H1 (cell line): ENCODE results near the gene TPRN. TPM values are rescaled to one million over a fixed set of nuclear protein-coding genes. Genes with fewer than 3 reads are reported as not detected.

Experiments
- BCL11A ChIP-seq, 2 experiments: IDR thresholded peaks; one replicate each; pipeline ENCODE4 v1.6.1; 2011; ENCODE audit warnings: low read depth in 2 of 2, low read length in 2 of 2, mild to moderate bottlenecking in 2 of 2
- CEBPB ChIP-seq: IDR thresholded peaks from 2 replicates; pipeline ENCODE4 v1.6.1; 2012; ENCODE audit warnings: low read depth, low read length
- RAD21 ChIP-seq, 2 experiments: IDR thresholded peaks in 1 of 2; conservative IDR thresholded peaks in 1 of 2; 2 replicates each; pipeline ENCODE4 v1.6.1; 2011; ENCODE audit warnings: low read depth in 2 of 2, low read length in 2 of 2, improper control_type of control experiment in 1 of 2, inconsistent platforms in 1 of 2, mild to moderate bottlenecking in 1 of 2, moderate library complexity in 1 of 2
- ZNF274 ChIP-seq: IDR thresholded peaks from 2 replicates; pipeline ENCODE4 v1.7.0; 2012; ENCODE audit warnings: low read length, borderline replicate concordance; ENCODE audit errors: extremely low read depth
- polyA plus RNA-seq, 7 experiments: library from polyadenylated mRNA; depleted of rRNA in 3 of 7; stranded (reverse) in 5 of 7; unstranded in 2 of 7; fragments of >200 nt in 5 of 7; fragments of 200-250 nt in 2 of 7; gene quantifications; 1 replicate in 5 of 7; 2 replicates in 1 of 7; 4 replicates in 1 of 7; pipeline versions ENCODE4 v1.2.1 to v1.2.3, GENCODE V29; 2011 to 2013; ENCODE audit warnings: missing spikeins in 2 of 7, mixed read lengths in 2 of 7
- total RNA-seq: library from RNA; stranded (reverse); fragmentation: NEBNext Ultra II Directional; extraction: Animal tissue kit (Norgen Biotek cat#: 25700); gene quantifications from 2 replicates; pipeline ENCODE4 v1.2.1, GENCODE V29; 2021
- TF ChIP-seq, protein P1 (sequence below): IDR thresholded peaks from 2 replicates; pipeline ENCODE4 v1.6.1; 2012; ENCODE audit warnings: inconsistent platforms
- TF ChIP-seq, protein P2 (sequence below): IDR thresholded peaks from 2 replicates; pipeline ENCODE4 v1.6.1; 2011; ENCODE audit warnings: low read length, improper control_type of control experiment
- TF ChIP-seq, protein P3 (sequence below): IDR thresholded peaks from 2 replicates; pipeline ENCODE4 v1.6.1; 2011; ENCODE audit warnings: low read depth, mild to moderate bottlenecking, low read length; ENCODE audit not compliant: insufficient read depth

TPRN gene
- total and polyA plus RNA-seq, 2 of the 8 experiments (the other 6 are each of a cell fraction or from before 2014, with no cell fraction given) = 9.7 to 23.2 TPM

- no peak for TF ChIP-seq ZNF274
- TF ChIP-seq CEBPB = no peak
- TF ChIP-seq, protein P1, sequence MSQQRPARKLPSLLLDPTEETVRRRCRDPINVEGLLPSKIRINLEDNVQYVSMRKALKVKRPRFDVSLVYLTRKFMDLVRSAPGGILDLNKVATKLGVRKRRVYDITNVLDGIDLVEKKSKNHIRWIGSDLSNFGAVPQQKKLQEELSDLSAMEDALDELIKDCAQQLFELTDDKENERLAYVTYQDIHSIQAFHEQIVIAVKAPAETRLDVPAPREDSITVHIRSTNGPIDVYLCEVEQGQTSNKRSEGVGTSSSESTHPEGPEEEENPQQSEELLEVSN = no peak
- TF ChIP-seq RAD21 (IDR thresholded peaks at IDR 0.05 in 1 of 2, conservative IDR thresholded peaks at IDR 0.05 in 1 of 2; ENCODE audit: low read depth in 2 of 2, low read length in 2 of 2) = no peak
- TF ChIP-seq, protein P2, sequence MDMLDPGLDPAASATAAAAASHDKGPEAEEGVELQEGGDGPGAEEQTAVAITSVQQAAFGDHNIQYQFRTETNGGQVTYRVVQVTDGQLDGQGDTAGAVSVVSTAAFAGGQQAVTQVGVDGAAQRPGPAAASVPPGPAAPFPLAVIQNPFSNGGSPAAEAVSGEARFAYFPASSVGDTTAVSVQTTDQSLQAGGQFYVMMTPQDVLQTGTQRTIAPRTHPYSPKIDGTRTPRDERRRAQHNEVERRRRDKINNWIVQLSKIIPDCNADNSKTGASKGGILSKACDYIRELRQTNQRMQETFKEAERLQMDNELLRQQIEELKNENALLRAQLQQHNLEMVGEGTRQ = no peak
- no peak for TF ChIP-seq BCL11A (IDR thresholded peaks at IDR 0.05; ENCODE audit: low read depth in 2 of 2, low read length in 2 of 2)
- TF ChIP-seq, protein P3, sequence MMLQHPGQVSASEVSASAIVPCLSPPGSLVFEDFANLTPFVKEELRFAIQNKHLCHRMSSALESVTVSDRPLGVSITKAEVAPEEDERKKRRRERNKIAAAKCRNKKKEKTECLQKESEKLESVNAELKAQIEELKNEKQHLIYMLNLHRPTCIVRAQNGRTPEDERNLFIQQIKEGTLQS = no peak
Observed at GRCh38 chr9:137226338-137227053, 26.0 kb upstream of the TPRN start (continued).
